Stimulated activated CD4-positive, alpha-beta T cell treated with anti-CD3 and anti-CD28 coated beads, Interleukin-4, amount 100 ng/mL, for 24 hours (primary cell): ENCODE results near the gene COX10.
"Not testable (repeated sequence)": the region's sequence is repeated elsewhere in the genome, so short reads cannot be mapped to it uniquely, and the experiment has no call there.

ENCODE experiments used
- DNase-seq: peaks from one replicate; pipeline ENCODE4 v3.0.0-alpha.2; 2020

Gene COX10

GRCh38 chr17:14125518-14126137, 56.3 kb downstream of the COX10 start:
- DNase-seq = no peak

GRCh38 chr17:14133104-14133503, 63.8 kb downstream of the COX10 start:
- no peak for DNase-seq

GRCh38 chr17:14134456-14134855, 65.2 kb downstream of the COX10 start:
- no peak for DNase-seq

- DNase-seq = no peak
Measured at GRCh38 chr17:14135906-14136590, 66.7 kb downstream of the COX10 start.

GRCh38 chr17:14138649-14139048, 69.3 kb downstream of the COX10 start:
- DNase-seq = no peak

- no peak for DNase-seq
Measured at GRCh38 chr17:14143688-14144087, 74.4 kb downstream of the COX10 start.

- DNase-seq = no peak
Measured at GRCh38 chr17:14144508-14144907, 75.2 kb downstream of the COX10 start.

- DNase-seq = no peak
Measured at GRCh38 chr17:14149751-14150150, 80.4 kb downstream of the COX10 start.

- DNase-seq = no peak
Measured at GRCh38 chr17:14150619-14151018, 81.3 kb downstream of the COX10 start.

GRCh38 chr17:14152721-14153120, 83.4 kb downstream of the COX10 start:
- no peak for DNase-seq

GRCh38 chr17:14153374-14153773, 84.1 kb downstream of the COX10 start:
- DNase-seq = no peak

GRCh38 chr17:14156689-14157088, 87.4 kb downstream of the COX10 start:
- DNase-seq = no peak

GRCh38 chr17:14157822-14158221, 88.5 kb downstream of the COX10 start:
- DNase-seq = no peak

GRCh38 chr17:14158707-14159106, 89.4 kb downstream of the COX10 start:
- DNase-seq = no peak

GRCh38 chr17:14161419-14161818, 92.1 kb downstream of the COX10 start:
- no peak for DNase-seq

- DNase-seq = no peak
Measured at GRCh38 chr17:14165616-14166015, 96.3 kb downstream of the COX10 start.

- DNase-seq = not testable (repeated sequence)
Measured at GRCh38 chr17:14167831-14168230, 98.5 kb downstream of the COX10 start.

- DNase-seq = no peak
Measured at GRCh38 chr17:14168582-14168981, 99.3 kb downstream of the COX10 start.

GRCh38 chr17:14169287-14169686, 100.0 kb downstream of the COX10 start:
- DNase-seq = no peak

- DNase-seq = no peak
Measured at GRCh38 chr17:14169901-14170300, 100.6 kb downstream of the COX10 start.

- DNase-seq = not testable (repeated sequence)
Measured at GRCh38 chr17:14176989-14177388, 107.7 kb downstream of the COX10 start.

GRCh38 chr17:14177801-14178200, 108.5 kb downstream of the COX10 start:
- not testable (repeated sequence) for DNase-seq

- not testable (repeated sequence) for DNase-seq
Measured at GRCh38 chr17:14179951-14180350, 110.6 kb downstream of the COX10 start.

- not testable (repeated sequence) for DNase-seq
Measured at GRCh38 chr17:14182084-14182483, 112.8 kb downstream of the COX10 start.

GRCh38 chr17:14184536-14184935, 115.2 kb downstream of the COX10 start:
- not testable (repeated sequence) for DNase-seq
